Measurements from ENCODE around the gene RBM3.

The RBM3 gene

GRCh38 chrX:48578661-48579128 lies 4.4 kb downstream of the RBM3 start:
- no peak for DNase-seq

GRCh38 chrX:48579259-48579658 lies 5.0 kb downstream of the RBM3 start:
- no peak for DNase-seq

- DNase-seq, result no peak
These were observed 6.4 kb downstream of the RBM3 start for GRCh38 chrX:48580662-48581061.

- no peak for DNase-seq
These were observed 10.4 kb downstream of the RBM3 start for GRCh38 chrX:48584698-48585097.

- no peak for DNase-seq
These were observed 15.3 kb downstream of the RBM3 start for GRCh38 chrX:48589482-48590162.

GRCh38 chrX:48590203-48591103 lies 16.2 kb downstream of the RBM3 start:
- no peak for DNase-seq

GRCh38 chrX:48591255-48591791 lies 17.0 kb downstream of the RBM3 start:
- DNase-seq, result no peak

GRCh38 chrX:48592971-48593370 lies 18.7 kb downstream of the RBM3 start:
- no peak for DNase-seq

- no peak for DNase-seq
These were observed 21.6 kb downstream of the RBM3 start for GRCh38 chrX:48595929-48596328.

- DNase-seq, result peak; percentile 90
These were observed 23.3 kb downstream of the RBM3 start, which contains the start of gene WDR13 for GRCh38 chrX:48597353-48598264. TSS of gene WDR13 (plus strand) at chrX:48597492. CDS start at chrX:48597997, 505 bp downstream.

- DNase-seq, result no peak
These were observed 24.3 kb downstream of the RBM3 start for GRCh38 chrX:48598614-48599013.

GRCh38 chrX:48599341-48599740 lies 25.1 kb downstream of the RBM3 start:
- no peak for DNase-seq

- DNase-seq, result no peak
These were observed 25.9 kb downstream of the RBM3 start for GRCh38 chrX:48600226-48600625.

- DNase-seq, result no peak
These were observed 27.6 kb downstream of the RBM3 start for GRCh38 chrX:48601741-48602394.

GRCh38 chrX:48604701-48605100 lies 30.4 kb downstream of the RBM3 start:
- no peak for DNase-seq

- DNase-seq, result no peak
These were observed 31.8 kb downstream of the RBM3 start for GRCh38 chrX:48606091-48606490.

GRCh38 chrX:48611703-48612102 lies 37.4 kb downstream of the RBM3 start:
- DNase-seq, result no peak

- no peak for DNase-seq
These were observed 39.3 kb downstream of the RBM3 start for GRCh38 chrX:48613502-48614160.

- DNase-seq, result no peak
These were observed 42.3 kb downstream of the RBM3 start for GRCh38 chrX:48616576-48616975.

GRCh38 chrX:48617542-48618340 lies 43.5 kb downstream of the RBM3 start:
- no peak for DNase-seq

All from stimulated activated CD4-positive, alpha-beta T cell treated with anti-CD3 and anti-CD28 coated beads, Interleukin-15, amount 100 ng/mL, for 24 hours (primary cell).